ENCODE data around the gene FIBCD1. TPM values are rescaled to one million over a fixed set of nuclear protein-coding genes. Genes with fewer than 3 reads are reported as not detected.

Gene FIBCD1
- total RNA-seq, 4 donors from 2014 or later: not detected

GRCh38 chr9:130857864-130858738, 80.9 kb downstream of the FIBCD1 start:
- WGBS, 2 donors: 63 to 78% methylated on average over 21 to 22 of the region's 22 CpGs
- Histone ChIP-seq H3K9me3 (no peaks in the 10 kb centered on the region), H3K4me3 (no peak overlapping the region), H3K36me3 (peaks cover 14 to 87% (median 20%) of the 10 kb centered on the region in 3 donors), H3K4me1 (peaks cover 3 to 55% (median 28%) of the 10 kb centered on the region in 3 donors), H3K27me3 (no peaks in the 10 kb centered on the region), H3K27ac (peak overlapping the region in 3 of 4 donors; percentile 67 to 74 (median 68))
- intact Hi-C loops (cut with DNase I): no loop called here
- TF ChIP-seq CTCF (IDR thresholded peaks at IDR 0.05): no peak
- no peak for TF ChIP-seq POLR2A (IDR thresholded peaks at IDR 0.05)
- DNase-seq: no peak

GRCh38 chr9:130856474-130856873, 82.6 kb downstream of the FIBCD1 start:
- Histone ChIP-seq H3K4me3 (no peak overlapping the region), H3K4me1 (peaks cover 3 to 44% (median 31%) of the 10 kb centered on the region in 3 donors), H3K9me3 (no peaks in the 10 kb centered on the region), H3K27me3 (no peaks in the 10 kb centered on the region), H3K36me3 (peaks cover 14 to 71% (median 20%) of the 10 kb centered on the region in 3 donors), H3K27ac (no peak overlapping the region)
- intact Hi-C loops (cut with DNase I): no loop called here
- WGBS, 2 donors: 76 to 80% methylated on average over 8 of the region's 8 CpGs
- TF ChIP-seq CTCF (IDR thresholded peaks at IDR 0.05) (no peak), POLR2A (IDR thresholded peaks at IDR 0.05) (no peak)
- no peak for DNase-seq

- DNase-seq: no peak
These were observed 84.2 kb downstream of the FIBCD1 start for GRCh38 chr9:130854835-130855234.

GRCh38 chr9:130854092-130854491, 85.0 kb downstream of the FIBCD1 start:
- no peak for DNase-seq
- H3K9me3 ChIP-seq: no peaks in the 10 kb centered on the region
- peak overlapping the region in 1 of 4 donors; percentile 2 for H3K27ac ChIP-seq
- no peak overlapping the region for H3K4me3 ChIP-seq
- H3K27me3 ChIP-seq: no peaks in the 10 kb centered on the region
- peaks cover 0 to 44% (median 20%) of the 10 kb centered on the region in 3 donors for H3K4me1 ChIP-seq
- intact Hi-C loops (cut with DNase I): no loop called here
- WGBS, 2 donors: 78 to 80% methylated on average over 8 of the region's 8 CpGs
- TF ChIP-seq POLR2A (IDR thresholded peaks at IDR 0.05): no peak
- no peak for TF ChIP-seq CTCF (IDR thresholded peaks at IDR 0.05)
- H3K36me3 ChIP-seq: peaks cover 14 to 57% (median 20%) of the 10 kb centered on the region in 3 donors

More at GRCh38 chr9:130854835-130855234, 84.2 kb downstream of the FIBCD1 start:
- TF ChIP-seq CTCF (IDR thresholded peaks at IDR 0.05) (no peak), POLR2A (IDR thresholded peaks at IDR 0.05) (no peak)
- peaks cover 14 to 63% (median 20%) of the 10 kb centered on the region in 3 donors for H3K36me3 ChIP-seq
- no peak overlapping the region for H3K27ac ChIP-seq
- peaks cover 0 to 43% (median 19%) of the 10 kb centered on the region in 3 donors for H3K4me1 ChIP-seq
- H3K4me3 ChIP-seq: no peak overlapping the region
- no peaks in the 10 kb centered on the region for H3K27me3 ChIP-seq
- WGBS, 2 donors: 87 to 93% methylated on average over 9 of the region's 9 CpGs
- intact Hi-C loops (cut with DNase I): no loop called here
- no peaks in the 10 kb centered on the region for H3K9me3 ChIP-seq

GRCh38 chr9:130852801-130853200, 86.2 kb downstream of the FIBCD1 start:
- TF ChIP-seq POLR2A (IDR thresholded peaks at IDR 0.05): no peak
- Histone ChIP-seq H3K9me3 (no peaks in the 10 kb centered on the region), H3K36me3 (peaks cover 14 to 45% (median 20%) of the 10 kb centered on the region in 3 donors), H3K27ac (peak overlapping the region in 1 of 4 donors; percentile 5), H3K4me3 (no peak overlapping the region), H3K4me1 (peaks cover 3 to 44% (median 19%) of the 10 kb centered on the region in 3 donors), H3K27me3 (no peaks in the 10 kb centered on the region)
- no peak for DNase-seq
- intact Hi-C loops (cut with DNase I): no loop called here
- WGBS, 2 donors: 81 to 85% methylated on average over 7 of the region's 7 CpGs

Other genes with a start within 250 kb of the FIBCD1 start
- gene EXOSC2, start 245.5 kb downstream of the FIBCD1 start, total RNA-seq: 10 to 100 TPM; 11.8 to 32.8 (median 28.2) TPM
- 10 to 100 TPM; 22.1 to 51.7 (median 27.1) TPM for gene ABL1, start 104.0 kb downstream of the FIBCD1 start, total RNA-seq
- under 1 TPM in 1 of 4 donors, not detected in 3; 0.18 TPM for gene QRFP, start 42.4 kb downstream of the FIBCD1 start, total RNA-seq
- gene LAMC3, start 69.9 kb upstream of the FIBCD1 start, total RNA-seq: 1 to 10 TPM in 3 of 4 donors, under 1 TPM in 1; 0.53 to 4.6 (median 2.7) TPM
- 10 to 100 TPM; 30.4 to 71.6 (median 38.3) TPM for gene AIF1L, start 157.3 kb upstream of the FIBCD1 start, total RNA-seq
- gene NUP214, start 186.3 kb upstream of the FIBCD1 start, total RNA-seq: 10 to 100 TPM; 17.4 to 45.4 (median 31.1) TPM